Eye (tissue), 1 donor: ENCODE results near the gene CLCN6.
A peak's percentile ranks its signal among the peaks of the same experiment; 100 is the strongest.

ENCODE experiments used
- DNase-seq: peaks from one replicate; pipeline ENCODE4 v3.0.0-alpha.2; 2015

The CLCN6 gene

GRCh38 chr1:11780380-11781147 is 25.4 kb upstream of the CLCN6 start:
- DNase-seq: no peak

GRCh38 chr1:11781297-11781696 is 24.7 kb upstream of the CLCN6 start:
- no peak for DNase-seq

GRCh38 chr1:11782127-11782708 is 23.8 kb upstream of the CLCN6 start:
- no peak for DNase-seq

- no peak for DNase-seq
Observed at GRCh38 chr1:11783556-11783955, 22.4 kb upstream of the CLCN6 start.

GRCh38 chr1:11784256-11784992 is 21.6 kb upstream of the CLCN6 start:
- DNase-seq: no peak

GRCh38 chr1:11784993-11785769 is 20.8 kb upstream of the CLCN6 start:
- peak; percentile 70 for DNase-seq

GRCh38 chr1:11786168-11786567 is 19.8 kb upstream of the CLCN6 start:
- no peak for DNase-seq

GRCh38 chr1:11787251-11787803 is 18.7 kb upstream of the CLCN6 start:
- peak; percentile 49 for DNase-seq

- no peak for DNase-seq
Observed at GRCh38 chr1:11787804-11788436, 18.1 kb upstream of the CLCN6 start.

GRCh38 chr1:11788549-11789053 is 17.4 kb upstream of the CLCN6 start:
- DNase-seq: no peak

- no peak for DNase-seq
Observed at GRCh38 chr1:11789126-11790067, 16.6 kb upstream of the CLCN6 start.

GRCh38 chr1:11790101-11790879 is 15.7 kb upstream of the CLCN6 start:
- DNase-seq: no peak

- DNase-seq: no peak
Observed at GRCh38 chr1:11790880-11791715, 14.9 kb upstream of the CLCN6 start.

- no peak for DNase-seq
Observed at GRCh38 chr1:11792106-11792505, 13.9 kb upstream of the CLCN6 start.

GRCh38 chr1:11793819-11794218 is 12.2 kb upstream of the CLCN6 start:
- DNase-seq: no peak

- no peak for DNase-seq
Observed at GRCh38 chr1:11794446-11795237, 11.3 kb upstream of the CLCN6 start.

- no peak for DNase-seq
Observed at GRCh38 chr1:11795238-11795890, 10.6 kb upstream of the CLCN6 start.
